Measurements from ENCODE around the gene ARSH.

ARSH gene

GRCh38 chrX:3075959-3076358 lies 69.6 kb downstream of the ARSH start:
- H3K4me3 ChIP-seq (replicated peaks; ENCODE audit: low read depth, low read length) = no peak overlapping the region
- no peak for TF ChIP-seq CTCF (IDR thresholded peaks at IDR 0.05; ENCODE audit: low read depth, low read length, missing control alignments)
- DNase-seq (ENCODE audit: extremely low read depth, low read depth) = no peak

DNA sequence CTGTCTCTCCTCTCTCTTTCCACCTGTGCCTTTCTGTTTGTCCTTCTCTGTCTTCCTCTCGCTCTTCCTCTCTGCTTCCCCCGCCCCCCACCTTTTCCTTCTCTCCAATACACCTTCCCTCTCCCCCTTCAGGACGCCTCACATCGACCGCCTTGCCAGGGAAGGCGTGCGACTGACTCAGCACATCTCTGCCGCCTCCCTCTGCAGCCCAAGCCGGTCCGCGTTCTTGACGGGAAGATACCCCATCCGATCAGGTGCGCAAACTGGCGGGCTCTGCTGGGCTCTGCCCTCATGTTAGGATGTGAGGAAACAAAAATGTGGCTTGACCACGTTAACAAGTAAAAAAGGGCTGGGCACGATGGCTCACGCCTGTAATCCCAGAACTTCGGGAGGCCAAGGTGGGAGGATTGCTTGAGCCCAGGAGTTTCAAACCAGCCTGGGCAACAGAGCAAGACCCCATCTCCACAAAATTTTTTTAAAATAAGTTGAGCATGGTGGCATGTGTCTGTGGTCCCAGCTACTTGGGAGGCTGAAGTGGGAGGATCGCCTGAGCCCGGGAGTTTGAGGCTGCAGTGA lies 70.2 kb downstream of the ARSH start:
- no peak for TF ChIP-seq CTCF (IDR thresholded peaks at IDR 0.05; ENCODE audit: low read depth, low read length, missing control alignments)
- no peak overlapping the region for H3K4me3 ChIP-seq (replicated peaks; ENCODE audit: low read depth, low read length)
- DNase-seq (ENCODE audit: extremely low read depth, low read depth) = no peak

Measured in HFF-Myc (cell line).